ENCODE results near the gene CHPF2.

Gene CHPF2

GRCh38 chr7:151232091-151232916, at the start of gene CHPF2:
Gene CHPF2, plus strand, starts transcription at chr7:151232483. Its CDS starts 1,529 bp downstream, at chr7:151234012.
- peak; percentile 80 for DNase-seq (ENCODE audit: low read depth)

- DNase-seq (ENCODE audit: low read depth) = no peak
Measured at GRCh38 chr7:151185762-151186639, 46.3 kb upstream of the CHPF2 start.

- no peak for DNase-seq (ENCODE audit: low read depth)
Measured at GRCh38 chr7:151186640-151187408, 45.5 kb upstream of the CHPF2 start, which contains the start of gene ASB10. Gene ASB10, minus strand, starts transcription at chr7:151187250. Its CDS starts 120 bp downstream, at chr7:151187130.

- no peak for DNase-seq (ENCODE audit: low read depth)
Measured at GRCh38 chr7:151187409-151188251, 44.7 kb upstream of the CHPF2 start.

- DNase-seq (ENCODE audit: low read depth) = no peak
Measured at GRCh38 chr7:151188252-151188542, 44.1 kb upstream of the CHPF2 start.

GRCh38 chr7:151189038-151189437, 43.2 kb upstream of the CHPF2 start:
- DNase-seq (ENCODE audit: low read depth) = no peak

- no peak for DNase-seq (ENCODE audit: low read depth)
Measured at GRCh38 chr7:151191544-151191943, 40.7 kb upstream of the CHPF2 start.

- DNase-seq (ENCODE audit: low read depth) = no peak
Measured at GRCh38 chr7:151192002-151192539, 40.2 kb upstream of the CHPF2 start.

GRCh38 chr7:151193203-151193978, 38.9 kb upstream of the CHPF2 start:
- DNase-seq (ENCODE audit: low read depth) = no peak

- DNase-seq (ENCODE audit: low read depth) = no peak
Measured at GRCh38 chr7:151194188-151194587, 38.1 kb upstream of the CHPF2 start.

GRCh38 chr7:151195616-151196450, 36.5 kb upstream of the CHPF2 start:
- DNase-seq (ENCODE audit: low read depth) = no peak

GRCh38 chr7:151197932-151198331, 34.4 kb upstream of the CHPF2 start:
- DNase-seq (ENCODE audit: low read depth) = no peak

GRCh38 chr7:151198945-151199848, 33.1 kb upstream of the CHPF2 start:
- DNase-seq (ENCODE audit: low read depth) = no peak

- DNase-seq (ENCODE audit: low read depth) = no peak
Measured at GRCh38 chr7:151201344-151201743, 30.9 kb upstream of the CHPF2 start.

- no peak for DNase-seq (ENCODE audit: low read depth)
Measured at GRCh38 chr7:151201751-151202150, 30.5 kb upstream of the CHPF2 start.

GRCh38 chr7:151202836-151203235, 29.4 kb upstream of the CHPF2 start:
- DNase-seq (ENCODE audit: low read depth) = no peak

- DNase-seq (ENCODE audit: low read depth) = no peak
Measured at GRCh38 chr7:151204383-151205032, 27.8 kb upstream of the CHPF2 start.

- DNase-seq (ENCODE audit: low read depth) = no peak
Measured at GRCh38 chr7:151205730-151206129, 26.6 kb upstream of the CHPF2 start.

Measured in stimulated activated CD8-positive, alpha-beta memory T cell treated with anti-CD3 and anti-CD28 coated beads, Interleukin-15, amount 100 ng/mL, for 1 hour (primary cell).